Right ventricle myocardium superior (tissue), 1 donor: ENCODE measurements around the gene MRGPRE. TPM values are rescaled to one million over a fixed set of nuclear protein-coding genes. Genes with fewer than 3 reads are reported as not detected.
A peak's percentile ranks its signal among the peaks of the same experiment; 100 is the strongest.

ENCODE experiments used
- ATAC-seq: fragments of 200-7000 bp; cut with Tn5 transposase; one replicate; pipeline ENCODE4 v1.9.1; 2020; ENCODE audit warnings: mild to moderate bottlenecking; ENCODE audit not compliant: poor library complexity
- DNase-seq: peaks from one replicate; pipeline ENCODE4 v3.0.0-alpha.2; 2020
- intact Hi-C: fragments of 100-400 bp; cut with DNase I; formaldehyde crosslinking; loops from one replicate; pipeline ENCODE4 v1.11.2; 2022
- total RNA-seq: library from RNA; stranded (reverse); fragmentation: NEBNext Ultra II Directional; extraction: Animal tissue kit (Norgen Biotek cat#: 25700); gene quantifications from one replicate; pipeline ENCODE4 v1.2.1, GENCODE V29; 2021
- donor health status: DM: no; HTN: yes; CAD: no; lungs with severe emphysema.

The MRGPRE gene
- total RNA-seq, 1 donor from 2014 or later: 0.16 TPM

DNA sequence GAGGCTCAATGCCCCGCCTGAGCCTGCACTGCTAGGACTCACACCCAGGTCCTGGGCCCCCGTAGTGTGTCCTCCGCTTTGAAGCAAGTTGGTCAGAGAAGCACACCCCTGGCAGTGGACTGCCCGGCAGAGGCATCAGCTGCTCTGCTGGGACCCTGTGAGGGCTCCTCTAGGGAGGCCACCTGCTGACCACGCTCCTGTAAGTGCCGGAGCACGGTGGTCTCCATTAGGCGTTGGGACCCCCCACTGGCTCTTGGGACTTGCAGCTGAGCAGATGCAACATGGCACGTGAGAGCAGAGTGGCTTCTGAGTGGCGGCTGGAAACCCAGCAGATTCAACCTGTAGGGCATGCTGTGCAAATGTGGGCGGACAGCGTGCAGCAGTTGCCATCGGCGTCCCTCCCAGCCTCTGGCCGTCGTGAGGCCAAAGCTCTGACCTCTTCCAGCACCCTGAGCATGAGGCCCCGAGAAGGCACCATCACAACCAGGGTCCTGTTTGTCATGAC lies 30.5 kb downstream of the MRGPRE start:
- peak; percentile 22 for DNase-seq
- ATAC-seq: no peak
- intact Hi-C loops: no loop called here

DNA sequence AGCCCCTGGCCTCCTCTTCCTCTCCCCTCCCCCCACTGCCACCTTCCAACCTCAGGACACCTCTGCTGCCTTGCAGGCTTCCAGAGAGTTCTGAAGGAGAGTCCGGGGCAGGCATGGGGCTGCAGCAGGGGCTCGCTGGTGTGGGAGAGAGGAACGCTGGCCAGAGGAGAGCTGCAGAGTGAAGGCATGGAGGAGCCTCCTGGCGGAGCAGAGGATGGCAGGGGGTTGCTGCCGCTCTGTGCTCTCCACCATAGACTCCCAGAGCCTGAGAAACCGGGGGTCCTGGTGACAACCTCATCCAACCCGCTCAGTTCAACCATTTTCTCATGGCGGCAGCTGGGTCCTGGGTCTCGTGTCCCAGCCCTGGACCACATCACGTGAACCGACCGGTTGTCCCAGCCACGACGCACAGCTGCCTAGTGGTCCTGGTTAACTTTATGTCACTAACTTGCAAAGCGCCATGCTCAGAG lies 31.1 kb downstream of the MRGPRE start:
- DNase-seq (no peak), ATAC-seq (no peak)
- intact Hi-C loops: no loop called here

DNA sequence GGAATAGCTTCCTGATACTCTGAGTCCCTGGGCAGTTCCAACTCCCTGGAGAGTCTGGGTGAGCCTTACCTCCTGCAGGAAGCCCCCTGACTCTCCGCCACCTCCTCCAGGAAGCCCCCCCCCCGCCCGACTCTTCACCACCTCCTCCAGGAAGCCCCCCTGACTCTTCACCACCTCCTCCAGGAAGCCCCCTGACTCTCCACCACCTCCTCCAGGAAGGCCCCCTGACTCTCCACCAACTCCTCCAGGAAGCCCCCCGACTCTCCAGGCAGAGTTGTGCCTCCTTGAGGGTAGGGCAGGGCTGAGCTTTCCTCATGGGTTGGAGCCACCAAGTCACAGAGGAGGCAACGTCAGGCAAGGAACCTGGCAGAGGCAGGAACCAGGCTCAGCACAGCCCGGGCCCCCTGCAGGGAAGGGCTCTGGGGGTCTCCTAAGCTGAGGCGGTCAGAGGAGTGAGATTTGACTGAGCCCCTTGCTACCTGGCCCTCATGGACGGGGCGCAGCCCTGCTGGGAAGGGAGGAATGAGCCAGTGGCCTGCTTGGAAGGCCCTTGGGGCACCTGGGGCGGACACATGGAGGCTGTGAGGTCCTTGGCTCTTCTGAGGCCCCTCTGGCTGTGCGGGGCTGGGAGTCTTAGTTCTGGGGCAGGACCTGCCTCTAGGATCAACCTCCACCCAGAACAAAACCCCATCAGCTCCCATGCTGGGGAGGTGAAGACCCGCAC lies 31.7 kb downstream of the MRGPRE start:
- DNase-seq: peak; percentile 31
- intact Hi-C loops: no loop called here
- no peak for ATAC-seq

GRCh38 chr11:3199537-3200295 lies 32.5 kb downstream of the MRGPRE start:
- DNase-seq: peak; percentile 24
- intact Hi-C loops: no loop called here
- no peak for ATAC-seq

DNA sequence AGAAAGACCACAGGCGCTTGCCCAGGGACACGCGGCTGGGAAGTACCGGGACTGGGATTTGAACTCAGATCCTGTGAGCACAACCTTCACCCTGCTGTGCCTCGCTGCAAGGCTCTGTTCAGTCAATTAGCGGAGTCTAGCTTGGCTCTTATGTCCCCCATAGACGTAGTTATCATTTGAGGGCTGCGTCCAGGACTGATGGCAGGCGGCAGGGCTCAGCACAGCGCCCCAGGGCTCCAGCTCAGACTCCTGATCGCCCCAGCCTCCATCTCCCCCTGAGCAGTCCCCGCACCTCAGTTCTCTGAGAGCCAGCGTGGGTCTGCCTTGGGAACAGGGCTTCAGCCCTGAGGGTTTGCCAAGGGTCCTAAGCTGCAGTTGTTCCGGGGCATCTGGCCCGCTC lies 33.4 kb downstream of the MRGPRE start:
- no peak for ATAC-seq
- intact Hi-C loops: no loop called here
- DNase-seq: peak; percentile 26

- ATAC-seq (no peak), DNase-seq (peak; percentile 15)
- intact Hi-C loops: no loop called here
Measured at GRCh38 chr11:3197878-3198528, 34.2 kb downstream of the MRGPRE start.

GRCh38 chr11:3197044-3197695 lies 35.0 kb downstream of the MRGPRE start:
- ATAC-seq (no peak), DNase-seq (no peak)
- intact Hi-C loops: no loop called here

- ATAC-seq: peak; percentile 64
- intact Hi-C loops: no loop called here
- DNase-seq: no peak
Measured at GRCh38 chr11:3196161-3197043, 35.8 kb downstream of the MRGPRE start.

DNA sequence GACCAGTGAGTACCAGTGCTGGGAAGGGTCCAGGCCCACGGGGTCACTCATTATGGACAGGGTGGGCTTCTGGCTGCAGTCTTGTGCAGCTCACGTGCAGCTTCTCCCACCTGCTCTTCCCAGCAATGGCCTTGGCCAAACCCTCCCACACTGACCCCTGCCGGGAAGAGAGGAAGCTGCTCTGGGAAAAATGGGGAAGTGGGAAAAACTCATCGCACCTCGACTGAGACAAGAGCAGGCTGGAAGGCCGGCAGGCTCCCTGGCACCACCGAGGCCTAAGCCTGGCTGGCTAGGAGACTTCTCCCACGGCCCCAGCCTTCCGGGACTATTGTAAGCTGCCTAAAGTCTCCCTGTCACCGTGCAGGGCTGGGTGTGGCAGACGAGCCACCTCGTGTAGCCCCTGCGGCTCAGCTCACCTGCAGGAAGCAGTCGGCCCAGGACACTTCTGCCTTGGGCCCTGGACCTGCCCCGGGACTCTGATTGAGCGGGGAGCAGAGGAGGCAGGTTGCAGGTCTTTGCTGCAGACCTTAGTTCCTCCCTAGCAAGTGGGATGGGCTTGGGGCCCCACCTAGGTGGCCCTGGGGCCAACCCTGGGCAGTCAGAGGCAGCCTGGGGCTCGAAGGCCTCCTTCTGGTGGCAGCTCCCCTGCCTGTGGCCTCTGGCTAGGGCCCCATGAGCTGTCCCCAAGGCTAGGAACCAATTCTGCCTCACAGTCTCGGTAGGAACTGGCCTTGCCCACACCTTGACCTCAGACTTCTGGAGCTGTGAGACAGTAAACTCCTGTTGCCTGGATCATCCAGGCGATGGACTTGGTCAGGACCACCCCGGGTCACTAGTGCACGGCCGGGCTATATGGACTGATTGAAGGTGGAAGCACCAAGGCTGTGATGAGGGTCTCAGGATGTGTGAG lies 36.7 kb downstream of the MRGPRE start:
- intact Hi-C loops: no loop called here
- ATAC-seq: peak; percentile 55
- DNase-seq: no peak

DNA sequence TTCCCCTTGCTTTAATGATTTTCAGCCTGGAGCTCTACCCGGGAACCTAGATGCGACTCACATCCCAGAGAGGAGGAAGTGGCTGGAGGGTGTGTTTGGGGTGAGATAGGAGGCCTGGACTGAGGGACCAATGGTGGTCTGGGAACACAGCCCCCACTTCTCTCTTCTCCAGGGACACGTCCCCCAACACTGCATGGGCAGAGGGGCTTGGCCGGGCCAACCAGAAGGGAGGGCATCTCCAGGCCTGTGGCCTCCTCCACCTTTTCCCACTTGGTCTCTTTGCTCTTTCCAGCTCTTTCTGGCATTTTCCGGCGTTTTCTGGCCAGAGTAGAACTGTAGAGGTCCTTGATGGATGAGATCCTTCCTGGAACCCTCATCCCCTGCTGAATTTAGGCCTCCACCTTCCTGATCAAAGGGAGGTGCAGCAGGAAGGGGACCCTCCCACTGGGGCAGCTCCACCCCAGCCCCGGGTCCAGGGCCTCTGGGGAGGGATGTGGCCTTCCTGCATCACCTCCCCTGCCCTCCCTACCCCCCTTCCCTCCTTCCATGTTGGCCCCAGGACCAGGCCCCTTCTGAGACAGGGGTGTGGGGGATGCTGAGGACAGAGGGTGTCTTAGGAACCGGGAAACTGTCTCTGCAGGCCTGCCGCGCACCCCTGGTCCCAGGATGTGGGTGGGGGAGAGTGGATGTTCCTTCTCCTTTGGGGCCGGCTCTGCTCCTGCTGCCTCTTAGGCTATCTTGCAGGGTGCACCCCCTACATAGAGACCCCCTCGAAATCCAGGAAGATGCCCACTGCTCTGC lies 38.0 kb downstream of the MRGPRE start:
- intact Hi-C loops: no loop called here
- DNase-seq: no peak
- no peak for ATAC-seq

- intact Hi-C loops: no loop called here
- DNase-seq: no peak
- no peak for ATAC-seq
Measured at GRCh38 chr11:3193373-3194015, 38.7 kb downstream of the MRGPRE start.

DNA sequence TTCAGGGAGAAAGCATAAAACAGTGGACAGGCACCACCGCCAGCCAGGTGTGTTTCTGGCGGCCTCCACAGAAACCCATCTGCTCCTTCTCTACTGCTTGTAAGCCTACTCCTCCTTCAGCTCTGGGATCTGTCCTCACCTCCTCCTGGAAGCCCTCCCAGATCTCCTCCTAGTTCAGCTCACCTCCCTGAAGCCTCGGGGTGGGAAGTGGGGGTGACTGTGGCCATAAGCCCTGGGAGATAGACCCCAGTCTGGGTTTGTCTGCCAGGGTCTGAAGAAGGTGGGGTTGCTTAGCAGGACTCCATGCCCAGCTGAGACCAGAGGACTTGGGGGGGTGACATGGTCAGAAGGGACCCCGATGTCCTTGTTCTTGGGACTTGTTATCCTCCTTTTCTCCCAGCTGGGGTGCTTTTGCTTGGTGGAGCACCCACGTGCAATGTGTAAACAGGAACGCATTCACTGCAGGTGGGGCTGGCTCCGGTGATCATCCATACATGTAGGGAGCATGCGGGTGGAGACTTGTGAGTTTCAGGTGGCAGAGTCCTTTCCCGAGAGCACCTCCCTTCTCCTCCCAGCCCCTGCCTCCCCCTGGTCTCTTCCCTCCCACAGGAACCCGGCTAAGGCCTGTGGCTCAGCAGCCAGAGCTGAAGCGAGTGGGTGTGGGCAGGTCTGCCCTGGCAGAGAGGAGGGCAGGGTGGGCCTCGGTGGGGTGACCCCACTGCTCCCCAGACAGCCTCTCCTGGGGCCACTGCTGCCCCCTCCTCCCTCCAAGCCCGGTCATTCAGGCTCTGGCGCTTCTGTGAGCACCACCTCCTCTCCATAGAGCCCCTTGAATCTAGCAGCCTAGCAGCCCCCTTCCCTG lies 39.5 kb downstream of the MRGPRE start:
- ATAC-seq (no peak), DNase-seq (no peak)
- intact Hi-C loops: no loop called here

DNA sequence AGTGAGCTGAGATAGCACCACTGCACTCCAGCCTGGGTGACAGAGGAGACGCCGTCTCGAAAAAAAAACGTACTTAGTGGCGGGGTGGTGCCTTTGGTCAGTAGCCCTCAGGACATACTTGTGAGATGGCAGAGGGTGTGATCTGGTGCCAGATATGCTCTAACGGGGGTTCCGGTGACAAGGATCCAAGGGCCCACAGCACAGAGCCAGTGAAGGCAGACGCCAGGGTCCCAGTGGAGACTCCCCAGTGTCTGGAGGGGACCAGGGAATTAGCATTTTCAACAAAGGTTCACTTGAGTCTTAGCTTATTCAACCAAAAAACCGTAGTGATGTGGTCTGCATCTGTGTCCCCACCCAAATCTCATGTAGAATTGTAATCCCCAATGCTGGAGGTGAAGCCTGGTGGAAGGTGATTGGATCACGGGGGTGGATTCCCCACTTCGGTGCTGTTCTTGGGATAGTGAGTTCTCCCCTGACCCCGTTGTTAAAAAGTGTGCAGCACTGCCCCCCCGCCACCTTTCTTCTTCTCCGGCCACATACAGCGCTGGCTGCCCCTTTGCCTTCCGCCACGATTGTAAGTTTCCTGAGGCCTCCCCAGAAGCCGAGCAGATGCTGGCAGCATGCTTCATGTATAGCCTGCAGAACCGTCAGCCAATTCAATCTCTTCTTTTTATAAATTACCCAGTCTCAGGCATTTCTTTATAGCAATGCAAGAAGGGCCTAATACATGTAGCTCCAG lies 40.5 kb downstream of the MRGPRE start:
- intact Hi-C loops: no loop called here
- ATAC-seq (no peak), DNase-seq (no peak)

- ATAC-seq (no peak), DNase-seq (no peak)
- intact Hi-C loops: no loop called here
Measured at GRCh38 chr11:3190600-3190999, 41.6 kb downstream of the MRGPRE start.
